ENCODE measurements around the gene ANKRD65. TPM values are rescaled to one million over a fixed set of nuclear protein-coding genes. Genes with fewer than 3 reads are reported as not detected.

Gene ANKRD65
- total and polyA plus RNA-seq, 4 donors: 13.5 to 54.2 (median 31.9) TPM

DNA sequence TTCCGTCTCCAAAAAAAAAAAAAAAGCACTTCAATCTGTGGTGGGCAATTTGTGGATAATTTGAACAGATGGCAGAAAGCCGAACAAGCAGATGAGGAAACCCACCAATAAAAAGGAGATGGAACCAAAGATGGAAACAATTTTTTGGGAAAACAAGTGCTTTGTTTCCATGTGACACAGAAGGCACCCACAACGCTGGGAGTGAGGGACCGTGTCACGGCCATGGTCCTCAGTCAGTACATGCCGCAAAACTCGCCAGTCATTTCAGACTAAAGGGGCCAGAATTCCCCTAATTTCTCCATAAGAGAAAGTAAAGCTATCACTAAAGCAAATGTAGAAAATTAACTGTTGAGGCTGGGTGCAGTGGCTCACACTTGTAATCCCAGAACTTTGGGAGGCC is 27.0 kb downstream of the ANKRD65 start:
- H3K27me3 ChIP-seq (ENCODE audit: control insufficient read depth in 3 of 3, insufficient read depth in 3 of 3, low read length in 2 of 3): no peaks in the 10 kb centered on the region
- no peak overlapping the region for H3K27ac ChIP-seq (ENCODE audit: low read depth in 1 of 2, low read length in 1 of 2)
- H3K4me3 ChIP-seq: no peak overlapping the region
- ATAC-seq (ENCODE audit: insufficient read depth, low FRiP score) (no peak), DNase-seq (no peak)
- WGBS, 2 donors: 97 to 98% methylated on average over 7 of the region's 7 CpGs
- no peak overlapping the region for H3K9ac ChIP-seq (ENCODE audit: insufficient read depth in 1 of 2, low read length in 2 of 2)
- TF ChIP-seq, protein P1, sequence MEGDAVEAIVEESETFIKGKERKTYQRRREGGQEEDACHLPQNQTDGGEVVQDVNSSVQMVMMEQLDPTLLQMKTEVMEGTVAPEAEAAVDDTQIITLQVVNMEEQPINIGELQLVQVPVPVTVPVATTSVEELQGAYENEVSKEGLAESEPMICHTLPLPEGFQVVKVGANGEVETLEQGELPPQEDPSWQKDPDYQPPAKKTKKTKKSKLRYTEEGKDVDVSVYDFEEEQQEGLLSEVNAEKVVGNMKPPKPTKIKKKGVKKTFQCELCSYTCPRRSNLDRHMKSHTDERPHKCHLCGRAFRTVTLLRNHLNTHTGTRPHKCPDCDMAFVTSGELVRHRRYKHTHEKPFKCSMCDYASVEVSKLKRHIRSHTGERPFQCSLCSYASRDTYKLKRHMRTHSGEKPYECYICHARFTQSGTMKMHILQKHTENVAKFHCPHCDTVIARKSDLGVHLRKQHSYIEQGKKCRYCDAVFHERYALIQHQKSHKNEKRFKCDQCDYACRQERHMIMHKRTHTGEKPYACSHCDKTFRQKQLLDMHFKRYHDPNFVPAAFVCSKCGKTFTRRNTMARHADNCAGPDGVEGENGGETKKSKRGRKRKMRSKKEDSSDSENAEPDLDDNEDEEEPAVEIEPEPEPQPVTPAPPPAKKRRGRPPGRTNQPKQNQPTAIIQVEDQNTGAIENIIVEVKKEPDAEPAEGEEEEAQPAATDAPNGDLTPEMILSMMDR (IDR thresholded peaks at IDR 0.05; ENCODE audit: control extremely low read depth, extremely low read depth): no peak
- H3K36me3 ChIP-seq (ENCODE audit: control insufficient read depth in 4 of 4, insufficient read depth in 4 of 4, low read length in 4 of 4): peaks cover 35 to 60% (median 49%) of the 10 kb centered on the region in 4 donors
- H3K9me3 ChIP-seq (ENCODE audit: control insufficient read depth in 4 of 4, insufficient read depth in 3 of 4, low read length in 3 of 4): peaks cover 0 to 2% (median 0%) of the 10 kb centered on the region in 4 donors
- H3K4me1 ChIP-seq (ENCODE audit: control insufficient read depth in 5 of 5, insufficient read depth in 5 of 5, low read length in 5 of 5): peaks cover 4 to 12% (median 8%) of the 10 kb centered on the region in 5 donors

DNA sequence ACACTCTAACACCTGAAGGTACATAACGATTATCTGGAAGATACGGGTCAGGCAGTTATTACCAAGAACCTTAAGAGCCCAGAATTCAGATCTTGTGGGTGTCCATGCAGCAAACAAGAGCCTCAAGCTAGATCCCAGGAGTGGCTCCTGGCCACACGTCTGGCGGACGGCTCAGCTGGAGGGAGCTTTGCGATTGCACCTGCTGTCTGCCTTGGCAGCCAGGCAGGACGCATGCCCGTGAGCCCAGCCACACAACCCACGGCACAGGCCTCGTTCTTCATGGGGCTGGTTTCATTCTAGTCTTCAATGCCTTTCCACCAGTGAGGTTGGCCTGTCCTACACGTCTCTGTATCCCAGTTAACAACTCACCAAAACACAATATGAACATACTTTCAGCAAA is 27.6 kb downstream of the ANKRD65 start:
- TF ChIP-seq, protein P1 (IDR thresholded peaks at IDR 0.05; ENCODE audit: control extremely low read depth, extremely low read depth): no peak
- DNase-seq (no peak), ATAC-seq (ENCODE audit: insufficient read depth, low FRiP score) (no peak)
- peaks cover 35 to 61% (median 49%) of the 10 kb centered on the region in 4 donors for H3K36me3 ChIP-seq (ENCODE audit: control insufficient read depth in 4 of 4, insufficient read depth in 4 of 4, low read length in 4 of 4)
- H3K27ac ChIP-seq (ENCODE audit: low read depth in 1 of 2, low read length in 1 of 2): no peak overlapping the region
- no peak overlapping the region for H3K9ac ChIP-seq (ENCODE audit: insufficient read depth in 1 of 2, low read length in 2 of 2)
- no peaks in the 10 kb centered on the region for H3K27me3 ChIP-seq (ENCODE audit: control insufficient read depth in 3 of 3, insufficient read depth in 3 of 3, low read length in 2 of 3)
- H3K4me3 ChIP-seq: no peak overlapping the region
- 91 to 95% methylated on average over 11 of the region's 11 CpGs for WGBS, 2 donors
- peaks cover 0 to 2% (median 0%) of the 10 kb centered on the region in 4 donors for H3K9me3 ChIP-seq (ENCODE audit: control insufficient read depth in 4 of 4, insufficient read depth in 3 of 4, low read length in 3 of 4)
- peaks cover 4 to 11% (median 8%) of the 10 kb centered on the region in 5 donors for H3K4me1 ChIP-seq (ENCODE audit: control insufficient read depth in 5 of 5, insufficient read depth in 5 of 5, low read length in 5 of 5)

DNA sequence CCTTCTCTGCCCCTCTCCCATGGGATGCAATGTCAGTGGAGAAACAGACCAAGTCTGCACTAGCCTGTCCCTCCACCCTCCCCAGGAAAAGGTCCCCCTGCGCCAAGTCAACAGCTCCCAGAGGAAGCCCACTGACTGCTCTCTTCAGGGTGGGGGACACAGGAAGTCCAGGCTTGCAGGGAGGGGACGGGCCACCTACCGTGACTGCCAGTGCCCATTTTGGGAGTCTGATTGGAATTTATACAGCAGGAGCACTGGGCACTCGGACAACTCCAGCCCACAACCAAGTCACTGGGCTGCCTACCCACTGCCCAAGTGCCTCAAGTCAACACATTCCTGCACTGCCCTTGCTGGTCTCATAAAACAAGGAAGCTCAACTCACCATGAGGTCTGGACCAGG is 28.1 kb downstream of the ANKRD65 start:
- TF ChIP-seq, protein P1 (IDR thresholded peaks at IDR 0.05; ENCODE audit: control extremely low read depth, extremely low read depth): no peak
- H3K36me3 ChIP-seq (ENCODE audit: control insufficient read depth in 4 of 4, insufficient read depth in 4 of 4, low read length in 4 of 4): peaks cover 38 to 65% (median 49%) of the 10 kb centered on the region in 4 donors
- peaks cover 0 to 2% (median 0%) of the 10 kb centered on the region in 4 donors for H3K9me3 ChIP-seq (ENCODE audit: control insufficient read depth in 4 of 4, insufficient read depth in 3 of 4, low read length in 3 of 4)
- no peak overlapping the region for H3K9ac ChIP-seq (ENCODE audit: insufficient read depth in 1 of 2, low read length in 2 of 2)
- ATAC-seq (ENCODE audit: insufficient read depth, low FRiP score) (no peak), DNase-seq (no peak)
- H3K4me3 ChIP-seq: no peak overlapping the region
- H3K27me3 ChIP-seq (ENCODE audit: control insufficient read depth in 3 of 3, insufficient read depth in 3 of 3, low read length in 2 of 3): no peaks in the 10 kb centered on the region
- peaks cover 2 to 10% (median 4%) of the 10 kb centered on the region in 5 donors for H3K4me1 ChIP-seq (ENCODE audit: control insufficient read depth in 5 of 5, insufficient read depth in 5 of 5, low read length in 5 of 5)
- no peak overlapping the region for H3K27ac ChIP-seq (ENCODE audit: low read depth in 1 of 2, low read length in 1 of 2)
- 91 to 93% methylated on average over 4 of the region's 4 CpGs for WGBS, 2 donors

DNA sequence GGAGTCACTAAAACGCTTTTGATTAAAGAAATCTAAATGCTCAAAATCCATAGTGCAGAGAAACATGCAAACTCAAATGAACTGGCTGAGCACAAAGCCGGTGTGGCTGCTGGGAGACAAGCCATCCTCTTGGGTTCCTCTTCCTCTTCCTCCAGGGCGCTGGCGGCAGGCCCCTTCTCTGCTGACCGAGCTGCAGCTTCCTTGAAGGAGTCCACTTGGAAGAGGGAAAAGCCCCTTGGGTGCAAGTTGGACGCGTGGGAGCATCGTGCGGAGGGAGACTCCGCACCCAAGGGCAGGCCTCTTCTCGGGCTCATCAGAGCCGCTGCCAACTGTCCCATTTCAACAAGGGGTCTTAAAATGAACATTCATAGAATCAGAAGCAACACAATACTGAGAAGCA is 29.9 kb downstream of the ANKRD65 start:
- 79% methylated on average over 12 of the region's 12 CpGs for WGBS, 2 donors
- H3K36me3 ChIP-seq (ENCODE audit: control insufficient read depth in 4 of 4, insufficient read depth in 4 of 4, low read length in 4 of 4): peaks cover 41 to 70% (median 56%) of the 10 kb centered on the region in 4 donors
- no peak overlapping the region for H3K4me3 ChIP-seq
- H3K27me3 ChIP-seq (ENCODE audit: control insufficient read depth in 3 of 3, insufficient read depth in 3 of 3, low read length in 2 of 3): no peaks in the 10 kb centered on the region
- ATAC-seq (ENCODE audit: insufficient read depth, low FRiP score): no peak
- DNase-seq: no peak
- no peak overlapping the region for H3K9ac ChIP-seq (ENCODE audit: insufficient read depth in 1 of 2, low read length in 2 of 2)
- H3K9me3 ChIP-seq (ENCODE audit: control insufficient read depth in 4 of 4, insufficient read depth in 3 of 4, low read length in 3 of 4): peaks cover 0 to 2% (median 0%) of the 10 kb centered on the region in 4 donors
- H3K4me1 ChIP-seq (ENCODE audit: control insufficient read depth in 5 of 5, insufficient read depth in 5 of 5, low read length in 5 of 5): peaks cover 0 to 5% (median 0%) of the 10 kb centered on the region in 5 donors
- no peak overlapping the region for H3K27ac ChIP-seq (ENCODE audit: low read depth in 1 of 2, low read length in 1 of 2)
- TF ChIP-seq, protein P1 (IDR thresholded peaks at IDR 0.05; ENCODE audit: control extremely low read depth, extremely low read depth): no peak
